Hair follicle dermal papilla cell (primary cell): ENCODE measurements around the gene OR2D3. TPM values are rescaled to one million over a fixed set of nuclear protein-coding genes. Genes with fewer than 3 reads are reported as not detected.

ENCODE experiments used
- total RNA-seq: library from RNA; depleted of rRNA; stranded (reverse); fragments of >200 nt; gene quantifications from 2 replicates; pipeline ENCODE4 v1.2.3, GENCODE V29; 2012

OR2D3 gene
- not detected in 2 replicates for total RNA-seq

GRCh38 chr11:6920702-6921101 is at the start of gene OR2D3:
Gene OR2D3 (plus strand): TSS chr11:6921002. CDS start chr11:6921002, 0 bp downstream.

GRCh38 chr11:6876325-6876724 is 44.5 kb upstream of the OR2D3 start, which contains the start of gene OR10A4:
Gene OR10A4 (plus strand): TSS chr11:6876625. CDS start chr11:6876648, 23 bp downstream.

GRCh38 chr11:6892400-6892799 is 28.4 kb upstream of the OR2D3 start, which contains the start of gene OR2D2:
Gene OR2D2 (minus strand): TSS chr11:6892500. CDS start chr11:6892500, 0 bp downstream.

GRCh38 chr11:6926208-6927029 is 5.6 kb downstream of the OR2D3 start, which contains the start of gene ZNF215:
Gene ZNF215 (plus strand): TSS chr11:6926426. CDS start chr11:6932273, 5,847 bp downstream.

Other genes with a start within 250 kb of the OR2D3 start
- gene MRPL17, start 237.7 kb upstream of the OR2D3 start, total RNA-seq: 28.4 and 39.6 TPM in 2 replicates
- 0.12 and 0.16 TPM in 2 replicates for gene OR2AG2, start 149.0 kb upstream of the OR2D3 start, total RNA-seq
- gene OR2AG1, start 138.0 kb upstream of the OR2D3 start, total RNA-seq: not detected in 2 replicates
- gene OR6A2, start 121.3 kb upstream of the OR2D3 start, total RNA-seq: 0.32 and 0.49 TPM in 2 replicates
- gene OR10A5, start 75.3 kb upstream of the OR2D3 start, total RNA-seq: not detected in 2 replicates
- not detected in 2 replicates for gene OR10A2, start 57.9 kb upstream of the OR2D3 start, total RNA-seq
- gene OR10A4, start 44.4 kb upstream of the OR2D3 start, total RNA-seq: not detected in 2 replicates
- gene OR2D2, start 28.5 kb upstream of the OR2D3 start, total RNA-seq: 0.32 and 0.61 TPM in 2 replicates
- 5.7 and 7.4 TPM in 2 replicates for gene ZNF215, start 5.4 kb downstream of the OR2D3 start, total RNA-seq
- 2.1 and 4.7 TPM in 2 replicates for gene ZNF214, start 99.3 kb downstream of the OR2D3 start, total RNA-seq
- gene NLRP14, start 99.5 kb downstream of the OR2D3 start, total RNA-seq: 0.16 and 0.24 TPM in 2 replicates
- gene RBMXL2, start 168.0 kb downstream of the OR2D3 start, total RNA-seq: 0.16 TPM in 1 of 2 replicates, not detected in the other